Activated CD4-positive, CD25-positive, alpha-beta regulatory T cell treated with anti-CD3 and anti-CD28 coated beads, Interleukin-2, amount 50 U/mL, for 24 hours (primary cell): ENCODE data around the gene PRR30.

ENCODE experiments used
- ATAC-seq, 2 donors: fragments of 150-1000 bp; cut with Tn5 transposase; one replicate each; pipeline ENCODE4 v1.10.0; 2021; ENCODE audit warnings: mild to moderate bottlenecking in 1 of 2, moderate library complexity in 1 of 2

The PRR30 gene

DNA sequence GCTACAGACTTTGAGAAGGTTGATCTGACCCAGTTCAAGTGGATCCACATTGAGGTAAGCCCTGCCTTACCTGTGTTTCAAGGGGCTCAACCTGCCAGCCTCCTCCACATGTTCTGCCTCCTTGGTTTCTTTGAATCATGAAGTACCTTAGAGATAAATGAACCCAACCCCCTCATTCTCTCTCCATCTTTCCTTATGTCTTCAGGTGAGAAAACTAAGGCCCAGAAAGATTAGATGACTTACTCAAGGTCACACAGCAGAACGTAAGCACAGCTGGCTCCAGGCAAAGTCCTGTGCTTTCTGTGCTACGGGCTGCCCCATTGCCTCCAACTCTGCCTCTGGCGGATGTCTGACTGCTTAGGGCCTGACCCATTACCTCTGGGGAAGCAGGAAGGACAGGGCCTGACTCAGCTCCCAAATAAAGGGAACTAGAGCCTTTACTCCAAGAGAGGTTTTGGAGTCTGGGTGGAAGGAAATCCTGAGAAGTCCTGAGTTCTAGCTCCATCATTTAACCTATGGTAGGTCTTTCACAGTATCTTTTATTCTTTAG, 42.4 kb downstream of the PRR30 start:
- no peak for ATAC-seq

DNA sequence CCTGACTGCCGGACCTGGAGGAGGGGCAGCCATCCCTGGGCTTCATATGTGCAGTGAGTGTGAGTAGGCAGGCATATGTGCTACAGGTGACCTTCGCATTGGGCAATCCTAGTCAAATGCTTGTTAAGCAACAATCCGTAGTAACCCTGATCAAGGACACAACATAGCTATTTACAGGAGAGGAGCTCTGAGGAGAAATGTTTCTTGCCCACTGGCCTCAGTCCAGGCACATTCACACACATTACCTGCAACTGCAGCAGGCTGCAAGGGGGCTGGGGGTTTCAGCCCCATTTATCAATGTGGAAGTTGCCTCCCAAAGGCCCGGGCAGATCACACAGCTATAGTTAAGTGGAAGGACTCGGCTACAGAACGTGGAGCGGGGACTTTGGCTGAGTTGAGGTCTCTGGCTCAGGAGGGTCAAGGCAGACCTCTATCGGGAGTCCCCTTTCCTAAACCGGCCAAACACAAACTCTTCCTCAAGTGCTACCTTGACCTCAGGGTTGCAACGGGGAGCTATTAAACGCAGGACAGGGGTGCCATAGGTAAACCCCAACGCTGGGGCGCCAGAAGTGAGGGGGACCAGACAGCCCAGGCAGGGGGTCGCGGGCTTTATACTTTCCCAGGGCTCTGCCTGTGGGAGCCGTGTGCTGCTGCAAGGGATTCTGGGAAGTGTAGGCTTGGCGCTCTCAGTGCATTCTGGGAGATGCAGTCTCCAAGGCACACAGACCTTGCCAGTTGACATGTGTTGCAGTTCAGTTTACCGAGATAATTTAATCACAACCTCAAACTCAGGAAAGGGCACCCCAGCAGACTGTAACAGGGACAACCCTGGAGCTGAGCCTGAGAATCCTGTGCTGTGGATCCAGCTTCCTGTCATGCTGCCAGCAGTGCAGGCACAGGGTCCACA, 43.2 kb downstream of the PRR30 start:
- ATAC-seq, result peak; percentile 83 to 90

DNA sequence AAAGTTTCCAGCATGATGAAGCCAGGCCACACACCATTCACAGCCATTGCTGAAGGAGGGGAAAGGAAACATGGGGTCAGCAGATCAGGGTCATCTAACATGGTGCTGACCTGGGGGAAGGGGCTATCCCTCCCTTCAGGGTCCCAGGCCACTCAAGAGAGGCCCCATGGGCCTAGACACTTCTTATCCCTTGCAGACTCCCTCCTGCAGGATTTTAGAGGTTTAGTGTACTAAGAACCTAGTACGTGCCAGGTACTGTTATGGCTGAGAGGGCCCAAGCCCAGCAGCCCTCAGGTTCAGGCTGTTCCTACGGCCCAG, 43.8 kb downstream of the PRR30 start:
- no peak for ATAC-seq

DNA sequence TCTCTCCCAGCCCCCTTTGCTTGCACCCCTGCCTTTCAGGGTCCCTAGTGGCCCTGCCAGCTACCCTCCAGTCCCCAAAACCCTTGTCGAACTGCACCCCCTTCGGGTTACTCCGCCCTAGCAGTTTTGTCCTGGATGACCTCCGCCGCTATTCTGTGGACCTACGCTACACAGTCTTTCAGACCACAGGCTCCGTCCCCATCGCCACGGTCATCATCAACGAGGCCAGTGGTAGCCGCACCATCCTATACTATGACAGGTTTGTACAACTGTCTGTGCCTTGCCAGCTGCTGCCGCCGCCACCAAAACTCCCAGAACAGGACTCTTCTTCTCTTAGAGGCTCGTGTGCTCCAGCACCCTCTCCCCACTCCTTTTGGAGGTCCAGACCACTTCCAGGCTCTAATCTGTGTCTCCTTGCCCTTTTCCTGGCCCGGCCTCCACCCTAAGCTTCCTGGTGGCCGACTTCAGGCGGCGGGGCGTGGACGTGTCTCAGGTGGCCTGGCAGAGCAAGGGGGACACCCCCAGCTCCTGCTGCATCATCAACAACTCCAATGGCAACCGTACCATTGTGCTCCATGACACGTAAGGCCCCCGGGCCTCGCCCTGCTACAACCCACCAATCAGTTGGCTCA, 44.7 kb downstream of the PRR30 start:
- no peak for ATAC-seq

DNA sequence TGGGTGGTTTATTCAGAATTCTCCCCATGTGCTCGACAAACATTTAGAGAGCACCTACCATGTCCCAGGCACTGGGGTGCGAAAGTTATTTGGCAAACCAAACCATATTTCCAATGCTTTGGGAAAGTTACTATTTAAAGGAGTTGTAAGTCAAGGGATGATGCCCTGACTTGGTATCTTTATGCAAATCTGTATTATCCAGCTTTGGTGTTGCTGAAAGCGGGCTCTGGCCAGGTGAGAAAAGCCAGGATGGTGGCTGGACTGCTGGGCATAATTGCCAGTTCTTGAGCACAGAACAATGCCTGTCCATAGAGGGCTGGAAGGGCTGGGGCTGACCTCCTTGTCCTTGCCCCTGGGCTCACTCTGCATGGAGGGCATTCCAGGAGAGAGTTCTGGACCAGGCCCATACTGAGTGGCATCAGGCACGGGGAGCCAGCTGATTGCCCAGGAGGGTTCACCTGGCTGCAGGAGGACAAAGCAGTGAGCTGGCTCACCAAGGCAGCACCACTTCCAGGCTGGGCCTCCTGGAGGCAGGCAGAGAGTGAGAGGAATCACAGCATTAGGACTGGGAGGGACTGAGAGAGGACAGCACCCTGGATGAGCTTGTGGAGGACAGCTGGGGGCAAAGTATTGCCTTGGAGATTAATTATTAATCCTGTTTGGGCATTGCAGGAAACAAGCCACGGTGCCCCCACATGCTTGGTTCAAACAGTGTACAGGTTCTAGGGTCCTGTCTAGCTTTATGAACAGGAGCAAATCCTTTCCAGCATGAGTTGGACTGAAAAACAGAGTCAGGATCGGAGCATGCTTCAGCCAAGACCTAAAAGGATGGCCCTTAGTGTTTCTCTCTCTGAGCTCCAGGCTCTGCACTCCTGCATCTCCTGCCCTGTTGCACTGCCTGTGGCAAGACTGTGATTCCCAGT, 45.5 kb downstream of the PRR30 start:
- no peak for ATAC-seq

DNA sequence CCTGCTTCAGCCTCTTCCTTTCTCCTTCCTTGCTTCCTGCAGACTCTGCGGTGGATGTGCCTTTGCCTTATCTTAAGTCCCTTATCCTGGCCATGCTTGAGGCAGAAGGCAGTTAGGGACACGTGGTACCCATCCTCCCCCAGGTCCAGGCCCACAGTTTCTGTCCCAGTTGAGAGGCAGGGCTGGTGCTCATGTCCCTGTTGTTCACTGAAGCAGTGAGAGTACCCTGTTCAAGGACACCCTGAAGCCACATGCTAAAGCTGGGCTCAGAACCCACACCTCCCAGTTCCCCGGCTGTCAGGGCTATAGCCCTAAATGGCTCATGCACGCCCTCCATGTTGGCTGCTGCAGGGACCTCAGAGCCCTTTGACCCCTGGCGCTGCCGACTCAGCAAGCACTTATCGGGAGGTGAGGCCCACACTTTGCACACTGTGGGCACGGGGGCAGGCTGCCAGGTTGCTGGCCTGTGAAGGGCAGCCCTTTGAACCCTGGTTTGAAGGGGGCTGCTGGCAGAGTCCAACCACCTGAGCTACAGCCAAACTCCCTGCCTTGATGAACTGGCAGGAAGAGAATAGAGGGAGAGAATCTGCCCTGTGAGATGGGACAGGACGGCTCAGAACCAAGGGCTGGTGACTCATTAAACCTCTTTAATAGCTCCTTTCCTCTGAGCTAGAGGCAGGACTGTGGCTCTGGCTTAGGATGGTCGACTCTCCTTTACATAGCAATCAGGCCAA, 46.3 kb downstream of the PRR30 start:
- no peak for ATAC-seq

DNA sequence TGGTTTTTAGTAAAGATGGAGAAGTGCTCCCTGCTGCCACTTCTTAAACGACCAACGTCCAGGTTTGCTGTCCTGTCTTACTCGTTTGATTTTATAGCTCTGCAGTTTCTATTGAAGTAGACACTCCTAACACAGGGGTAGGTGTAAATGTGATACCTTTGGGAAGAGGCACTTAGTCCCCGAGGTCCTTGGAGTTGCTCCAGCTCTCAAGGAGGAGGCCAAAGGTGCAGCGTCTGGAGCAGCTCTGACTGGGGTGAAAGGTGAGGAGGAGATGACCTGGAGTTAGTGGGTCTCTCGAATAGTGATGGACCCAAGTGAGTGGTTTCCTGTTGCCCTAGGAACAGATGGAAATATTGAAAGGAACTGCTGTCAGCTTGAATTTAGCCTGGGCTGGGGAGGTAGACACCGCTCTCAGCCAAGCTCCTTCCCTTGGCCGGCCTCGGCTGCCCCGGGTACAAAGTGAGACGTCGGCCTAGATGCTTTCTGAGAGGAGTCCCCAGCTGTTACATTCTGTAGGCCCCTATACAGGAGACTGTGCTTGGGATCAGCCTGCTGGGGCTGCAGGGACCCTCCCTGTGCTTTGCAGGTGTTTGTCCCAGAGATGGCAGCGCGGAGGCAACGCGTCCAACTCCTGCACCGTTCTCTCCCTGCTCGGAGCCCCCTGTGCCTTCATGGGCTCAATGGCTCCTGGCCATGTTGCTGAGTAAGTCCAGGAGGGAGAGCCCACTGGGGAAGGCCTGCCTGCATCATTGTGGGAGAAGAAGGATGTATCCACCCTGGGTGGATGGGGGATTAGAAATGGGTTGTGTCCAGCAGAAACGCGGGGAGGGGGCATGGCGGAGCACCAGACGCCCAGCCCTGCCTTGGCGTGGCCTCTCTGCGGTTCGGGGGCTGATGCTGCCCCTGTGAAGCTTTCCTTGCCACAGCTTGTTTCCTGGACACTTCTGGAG, 47.2 kb downstream of the PRR30 start:
- ATAC-seq, result no peak

DNA sequence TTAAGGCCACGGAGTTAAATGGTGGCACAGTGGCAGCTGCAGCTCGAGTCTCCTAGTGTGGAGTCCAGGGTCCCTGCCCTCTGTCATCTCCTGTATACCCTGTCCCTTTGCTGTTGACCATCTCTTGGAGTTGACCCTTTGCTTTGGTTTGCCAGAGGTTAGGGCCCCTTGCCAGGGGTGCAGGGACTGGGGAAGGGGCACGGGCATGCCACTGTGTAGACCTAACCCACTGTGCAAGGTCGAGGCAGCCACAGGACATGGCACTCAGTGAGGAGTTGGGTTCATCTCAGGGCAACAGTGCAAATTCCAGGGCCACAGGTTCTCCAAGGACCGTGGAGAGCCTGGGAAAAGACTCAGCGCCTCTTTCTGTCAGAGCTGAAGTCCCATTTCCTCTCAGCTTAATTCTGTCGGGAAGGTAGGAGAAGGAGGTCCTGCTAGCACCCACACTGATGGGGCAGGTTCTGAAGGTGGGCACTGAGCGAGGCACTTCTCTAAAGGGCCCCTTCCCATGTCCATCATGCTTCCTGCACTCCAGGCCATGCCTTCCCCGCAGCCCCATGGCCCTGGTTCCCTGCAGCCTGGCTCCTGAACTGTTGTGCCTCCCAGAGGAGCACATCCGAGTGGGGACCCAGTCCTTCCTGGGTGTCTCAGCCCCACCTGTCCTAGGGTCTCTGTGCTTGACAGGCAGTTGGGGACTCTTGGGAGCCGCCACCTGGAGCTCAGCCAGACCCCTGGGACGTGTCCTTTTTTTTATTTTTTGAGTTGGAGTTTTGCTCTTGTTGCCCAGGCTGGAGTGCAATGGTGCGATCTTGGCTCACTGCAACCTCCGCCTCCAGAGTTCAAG, 49.9 kb downstream of the PRR30 start:
- ATAC-seq, result no peak

DNA sequence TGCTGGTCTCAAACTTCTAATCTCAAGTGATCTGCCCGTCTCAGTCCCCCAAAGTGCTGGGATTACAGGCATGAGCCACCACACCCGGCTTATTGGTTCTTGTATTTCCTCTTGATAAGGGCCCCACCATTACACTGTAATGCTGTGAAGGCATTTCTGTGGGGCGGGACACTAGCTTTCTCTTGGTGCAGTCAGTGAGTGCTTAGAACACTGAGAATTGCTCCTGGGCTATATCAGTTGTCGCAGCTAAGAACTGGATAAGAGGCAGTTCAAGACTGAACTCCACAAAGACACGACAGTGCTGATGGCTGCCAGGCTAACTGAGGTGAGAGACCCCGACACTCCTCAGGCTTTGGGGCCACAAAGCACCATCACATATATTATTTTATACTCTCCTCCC, 50.6 kb downstream of the PRR30 start:
- no peak for ATAC-seq

DNA sequence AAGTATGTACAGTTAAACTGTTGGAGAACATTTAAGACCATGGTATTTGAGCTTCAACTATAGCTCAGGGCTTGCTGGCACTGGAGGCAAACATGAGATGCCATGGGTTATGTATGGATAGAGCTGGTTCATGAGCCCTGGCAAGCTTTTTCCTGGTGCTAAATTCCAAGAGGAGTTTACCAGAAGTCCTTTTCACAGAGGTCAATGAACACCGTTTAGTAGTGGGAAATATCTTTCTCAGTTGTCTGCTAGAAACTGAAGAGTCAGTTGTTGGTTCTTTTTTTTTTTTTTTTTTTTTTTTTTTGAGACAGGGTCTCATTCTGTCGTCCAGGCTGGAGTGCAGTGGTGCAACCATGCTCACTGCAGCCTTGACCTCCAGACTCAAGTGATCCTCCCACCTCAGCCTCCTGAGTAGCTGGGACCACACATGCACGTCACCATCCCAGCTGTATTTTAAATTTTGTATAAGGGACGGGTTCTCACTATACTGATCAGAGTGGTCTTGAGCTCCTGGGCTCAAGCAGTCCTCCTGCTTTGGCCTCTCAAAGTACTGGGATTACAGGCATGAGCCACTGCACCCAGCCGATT, 51.3 kb downstream of the PRR30 start:
- no peak for ATAC-seq
